Measurements from ENCODE around the gene DPP6. TPM values are rescaled to one million over a fixed set of nuclear protein-coding genes. Genes with fewer than 3 reads are reported as not detected.
A peak's percentile ranks its signal among the peaks of the same experiment; 100 is the strongest.
"Not testable (repeated sequence)": the region's sequence is repeated elsewhere in the genome, so short reads cannot be mapped to it uniquely, and the experiment has no call there.

Gene DPP6
- total RNA-seq, 1 experiment from 2014 or later: not detected

GRCh38 chr7:154653281-154653680 lies 601.1 kb downstream of the DPP6 start:
- no peak for DNase-seq (ENCODE audit: low spot score)

- no peak for DNase-seq (ENCODE audit: low spot score)
Observed at GRCh38 chr7:154656618-154657017, 604.4 kb downstream of the DPP6 start.

GRCh38 chr7:154666768-154667167 lies 614.6 kb downstream of the DPP6 start:
- DNase-seq (ENCODE audit: low spot score): no peak

GRCh38 chr7:154672659-154673415 lies 620.6 kb downstream of the DPP6 start:
- DNase-seq (ENCODE audit: low spot score): no peak

- DNase-seq (ENCODE audit: low spot score): no peak
Observed at GRCh38 chr7:154674191-154674590, 622.0 kb downstream of the DPP6 start.

- no peak for DNase-seq (ENCODE audit: low spot score)
Observed at GRCh38 chr7:154675560-154675959, 623.4 kb downstream of the DPP6 start.

GRCh38 chr7:154676033-154676421 lies 623.8 kb downstream of the DPP6 start:
- not testable (repeated sequence) for DNase-seq (ENCODE audit: low spot score)

- DNase-seq (ENCODE audit: low spot score): peak; percentile 32
Observed at GRCh38 chr7:154676422-154677073, 624.4 kb downstream of the DPP6 start.

GRCh38 chr7:154677454-154677853 lies 625.3 kb downstream of the DPP6 start:
- DNase-seq (ENCODE audit: low spot score): no peak

- not testable (repeated sequence) for DNase-seq (ENCODE audit: low spot score)
Observed at GRCh38 chr7:154678001-154678550, 625.9 kb downstream of the DPP6 start.

GRCh38 chr7:154679379-154680053 lies 627.3 kb downstream of the DPP6 start:
- DNase-seq (ENCODE audit: low spot score): no peak

- no peak for DNase-seq (ENCODE audit: low spot score)
Observed at GRCh38 chr7:154680894-154681659, 628.9 kb downstream of the DPP6 start.

GRCh38 chr7:154682003-154682402 lies 629.8 kb downstream of the DPP6 start:
- DNase-seq (ENCODE audit: low spot score): no peak

GRCh38 chr7:154684666-154685563 lies 632.7 kb downstream of the DPP6 start:
- DNase-seq (ENCODE audit: low spot score): no peak

- no peak for DNase-seq (ENCODE audit: low spot score)
Observed at GRCh38 chr7:154685564-154685901, 633.3 kb downstream of the DPP6 start.

GRCh38 chr7:154686305-154686704 lies 634.1 kb downstream of the DPP6 start:
- DNase-seq (ENCODE audit: low spot score): no peak

- no peak for DNase-seq (ENCODE audit: low spot score)
Observed at GRCh38 chr7:154688952-154689351, 636.8 kb downstream of the DPP6 start.

GRCh38 chr7:154690411-154690810 lies 638.2 kb downstream of the DPP6 start:
- no peak for DNase-seq (ENCODE audit: low spot score)

GRCh38 chr7:154693661-154694060 lies 641.5 kb downstream of the DPP6 start:
- peak; percentile 4 for DNase-seq (ENCODE audit: low spot score)

GRCh38 chr7:154695836-154696235 lies 643.6 kb downstream of the DPP6 start:
- no peak for DNase-seq (ENCODE audit: low spot score)

GRCh38 chr7:154696556-154696955 lies 644.4 kb downstream of the DPP6 start:
- DNase-seq (ENCODE audit: low spot score): no peak

All from HT-29 (cell line).